PC-3 (cell line): ENCODE measurements around the gene PABPC1L. TPM values are rescaled to one million over a fixed set of nuclear protein-coding genes. Genes with fewer than 3 reads are reported as not detected.

Experiments
- ATAC-seq: fragments of 200-7000 bp; cut with Tn5 transposase; 2 replicates; pipeline ENCODE4 v1.9.1; 2020; ENCODE audit warnings: mild to moderate bottlenecking, moderate library complexity
- BruUV-seq: library from RNA; stranded (reverse); fragments of 400-500 nt; replicated peaks from 2 replicates; lab custom pipeline; 2021; lab: Mats Ljungman, UMichigan
- CTCF ChIA-PET: fragments of 300-600 bp; sonication (Branson Sonifier 250); formaldehyde crosslinking; loops from one replicate; lab custom pipeline; 2022; ENCODE audit warnings: antibody characterized with exemption; lab: Charles Lee
- POLR2A ChIA-PET: fragments of 300-600 bp; sonication (Branson Sonifier 250); formaldehyde crosslinking; loops from one replicate; lab custom pipeline; 2022; ENCODE audit warnings: antibody characterized with exemption; ENCODE audit not compliant: unreplicated experiment; lab: Charles Lee
- DNase-seq: peaks from one replicate; pipeline ENCODE4 v3.0.0-alpha.2; 2015
- H2AFZ ChIP-seq: fragments of 300-600 bp; sonication (generic); 2 replicates; pipeline ENCODE4 v1.6.0; 2016; ENCODE audit warnings: antibody characterized with exemption, low read length
- H3F3A ChIP-seq: fragments of 300-600 bp; sonication (generic); one replicate; pipeline ENCODE4 v1.6.0; 2017; ENCODE audit warnings: antibody characterized with exemption, low read length, control low read depth, mild to moderate bottlenecking; ENCODE audit not compliant: unreplicated experiment
- H3K27ac ChIP-seq: fragments of 300-600 bp; sonication (generic); 2 replicates; pipeline ENCODE4 v1.5.1; 2016; ENCODE audit warnings: mild to moderate bottlenecking, low read length
- H3K27me3 ChIP-seq: fragments of 300-600 bp; sonication (generic); 2 replicates; pipeline ENCODE4 v1.6.1; 2016; ENCODE audit warnings: low read length, mixed read lengths
- H3K36me3 ChIP-seq: fragments of 300-600 bp; sonication (generic); 2 replicates; pipeline ENCODE4 v1.6.1; 2016; ENCODE audit warnings: low read depth, mixed run types, low read length, mixed read lengths
- H3K4me1 ChIP-seq: fragments of 300-600 bp; sonication (generic); 2 replicates; pipeline ENCODE4 v1.5.1; 2016; ENCODE audit warnings: low read length; ENCODE audit not compliant: insufficient read depth
- H3K4me2 ChIP-seq: fragments of 300-600 bp; sonication (generic); 2 replicates; pipeline ENCODE4 v1.6.0; 2016; ENCODE audit warnings: low read length
- H3K4me3 ChIP-seq: fragments of 300-600 bp; sonication (generic); 2 replicates; pipeline ENCODE4 v1.5.1; 2016; ENCODE audit warnings: mild to moderate bottlenecking, low read length, mixed read lengths
- H3K79me2 ChIP-seq: fragments of 300-600 bp; sonication (generic); 2 replicates; pipeline ENCODE4 v1.6.1; 2017; ENCODE audit warnings: low read length, mixed read lengths
- H3K9ac ChIP-seq: fragments of 300-600 bp; sonication (generic); 2 replicates; pipeline ENCODE4 v1.6.0; 2016; ENCODE audit warnings: mild to moderate bottlenecking, low read length
- H3K9me2 ChIP-seq: fragments of 300-600 bp; sonication (generic); replicated peaks from 2 replicates; pipeline ENCODE4 v1.6.1; 2016; ENCODE audit warnings: mixed run types, low read length, mixed read lengths
- H3K9me3 ChIP-seq: fragments of 300-600 bp; sonication (generic); 2 replicates; pipeline ENCODE4 v1.6.1; 2016; ENCODE audit warnings: low read length, mixed read lengths
- H4K20me1 ChIP-seq: fragments of 300-600 bp; sonication (generic); 2 replicates; pipeline ENCODE4 v1.6.1; 2016; ENCODE audit warnings: low read length, mixed read lengths
- EZH2 ChIP-seq: fragments of 300-600 bp; sonication (generic); IDR thresholded peaks from one replicate; pipeline ENCODE4 v1.6.1; 2017; ENCODE audit warnings: antibody characterized with exemption, mild to moderate bottlenecking, low read length; ENCODE audit not compliant: unreplicated experiment
- EZH2phosphoT487 ChIP-seq: fragments of 300-600 bp; sonication (generic); IDR thresholded peaks from 2 replicates; pipeline ENCODE4 v1.6.1; 2018; ENCODE audit warnings: mild to moderate bottlenecking, antibody characterized with exemption, low read length, borderline replicate concordance
- intact Hi-C: fragments of 100-400 bp; cut with micrococcal nuclease; formaldehyde crosslinking; loops from 2 replicates; pipeline ENCODE4 v1.9.0; 2023
- total RNA-seq: library from RNA; depleted of rRNA; stranded (reverse); fragments of >200 nt; gene quantifications from 2 replicates; pipeline ENCODE4 v1.2.3, GENCODE V29; 2014
- TF ChIP-seq, protein P1 (sequence below): fragments of 300-600 bp; sonication (generic); conservative IDR thresholded peaks from 2 replicates; pipeline ENCODE4 v1.5.1; 2017; ENCODE audit warnings: antibody characterized with exemption, low read depth, mild to moderate bottlenecking, low read length

PABPC1L gene
- total RNA-seq, 1 experiment from 2014 or later, result 32.0 TPM

DNA sequence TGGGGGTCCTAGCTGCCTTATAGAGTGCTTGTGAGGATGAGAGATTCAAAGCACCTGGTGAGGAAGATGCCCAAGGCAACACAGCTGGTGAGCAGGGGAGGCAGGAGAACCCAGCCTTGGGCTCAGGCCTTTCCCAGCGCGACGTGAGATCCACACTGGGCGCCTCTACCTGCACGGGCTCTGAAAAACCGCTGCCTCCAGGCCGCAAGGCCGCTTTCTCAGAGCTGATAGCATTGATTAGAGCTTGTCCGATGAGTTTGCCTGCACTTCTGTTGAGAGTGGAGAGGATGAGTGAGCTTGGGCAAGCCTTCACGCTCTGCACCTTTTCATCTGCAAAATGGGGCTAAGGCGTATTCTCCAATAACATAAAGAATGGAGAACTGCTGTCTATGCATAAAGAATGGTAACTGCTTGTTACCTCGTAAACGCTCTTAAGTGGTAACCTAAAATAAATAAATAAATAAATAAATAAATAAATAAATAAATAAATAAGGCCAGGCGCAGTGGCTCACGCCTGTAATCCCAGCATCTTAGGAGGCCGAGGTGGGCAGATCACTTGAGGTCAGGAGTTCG lies 916 bp downstream of the PABPC1L start:
- Histone ChIP-seq H3F3A (peaks cover 7% of the 10 kb centered on the region), H3K9me3 (no peaks in the 10 kb centered on the region), H4K20me1 (no peaks in the 10 kb centered on the region), H2AFZ (peak overlapping the region; percentile 80), H3K27me3 (no peaks in the 10 kb centered on the region), H3K4me2 (peak overlapping the region; percentile 87), H3K79me2 (peaks cover 14% of the 10 kb centered on the region; the same call in 1 of the 2 replicates), H3K36me3 (peaks cover 43% of the 10 kb centered on the region), H3K4me3 (peak overlapping the region; percentile 79), H3K4me1 (peaks cover 6% of the 10 kb centered on the region; the same call in 1 of the 2 replicates), H3K9me2 (no peaks in the 10 kb centered on the region), H3K9ac (peak overlapping the region; percentile 56), H3K27ac (no peak overlapping the region)
- BruUV-seq, result TSS peak; percentile 20
- ATAC-seq (peak; percentile 5), DNase-seq (peak; percentile 37)
- intact Hi-C loops, result loop anchor here (1.0 to 5.0 kb wide), 4 partner anchors 25 to 382 kb away; partner anchors contain the start of gene YWHAB
- ChIA-PET CTCF (interaction anchor here (0.6 to 1.0 kb wide), 3 partner anchors 25 to 50 kb away, joined by 3 to 4 read pairs (median 3); partner anchors contain the start of genes TOMM34 and YWHAB), POLR2A (no interaction called here)
- TF ChIP-seq, protein P1, sequence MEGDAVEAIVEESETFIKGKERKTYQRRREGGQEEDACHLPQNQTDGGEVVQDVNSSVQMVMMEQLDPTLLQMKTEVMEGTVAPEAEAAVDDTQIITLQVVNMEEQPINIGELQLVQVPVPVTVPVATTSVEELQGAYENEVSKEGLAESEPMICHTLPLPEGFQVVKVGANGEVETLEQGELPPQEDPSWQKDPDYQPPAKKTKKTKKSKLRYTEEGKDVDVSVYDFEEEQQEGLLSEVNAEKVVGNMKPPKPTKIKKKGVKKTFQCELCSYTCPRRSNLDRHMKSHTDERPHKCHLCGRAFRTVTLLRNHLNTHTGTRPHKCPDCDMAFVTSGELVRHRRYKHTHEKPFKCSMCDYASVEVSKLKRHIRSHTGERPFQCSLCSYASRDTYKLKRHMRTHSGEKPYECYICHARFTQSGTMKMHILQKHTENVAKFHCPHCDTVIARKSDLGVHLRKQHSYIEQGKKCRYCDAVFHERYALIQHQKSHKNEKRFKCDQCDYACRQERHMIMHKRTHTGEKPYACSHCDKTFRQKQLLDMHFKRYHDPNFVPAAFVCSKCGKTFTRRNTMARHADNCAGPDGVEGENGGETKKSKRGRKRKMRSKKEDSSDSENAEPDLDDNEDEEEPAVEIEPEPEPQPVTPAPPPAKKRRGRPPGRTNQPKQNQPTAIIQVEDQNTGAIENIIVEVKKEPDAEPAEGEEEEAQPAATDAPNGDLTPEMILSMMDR, result no peak
- TF ChIP-seq EZH2 (no peak), EZH2phosphoT487 (no peak)

DNA sequence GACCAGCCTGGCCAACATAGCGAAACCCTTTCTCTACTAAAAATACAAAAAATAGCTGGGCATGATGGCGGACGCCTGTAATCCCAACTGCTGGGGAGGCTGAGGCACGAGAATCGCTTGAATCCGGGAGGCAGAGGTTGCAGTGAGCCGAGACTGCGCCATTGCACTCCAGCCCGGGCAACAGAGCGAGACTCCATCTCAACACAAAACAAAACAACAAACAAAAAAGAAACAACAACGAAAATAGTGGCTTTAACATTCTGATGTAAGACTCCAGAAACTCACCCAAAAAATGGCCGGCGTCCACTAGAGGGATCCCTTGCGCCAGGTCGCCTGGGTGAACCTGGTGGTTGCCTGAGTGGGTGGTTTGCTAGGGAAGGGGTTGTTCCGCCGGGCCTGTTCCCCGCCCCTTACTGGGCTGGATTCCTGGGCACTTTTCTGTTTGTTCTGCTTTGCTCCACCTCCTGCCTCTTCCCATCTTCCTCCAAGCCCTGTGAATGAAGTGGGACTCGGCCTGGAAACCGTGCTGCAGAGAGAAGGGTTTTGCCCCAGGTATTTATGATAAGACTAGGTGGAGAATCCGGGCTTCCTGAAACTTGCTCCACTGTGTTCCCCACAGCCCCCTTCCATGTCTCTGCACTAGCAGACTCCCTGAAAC lies 1.5 kb downstream of the PABPC1L start:
- peak overlapping the region; percentile 80 for H2AFZ ChIP-seq
- no peaks in the 10 kb centered on the region for H3K9me3 ChIP-seq
- H3K4me2 ChIP-seq, result peak overlapping the region; percentile 87
- H3F3A ChIP-seq, result peaks cover 7% of the 10 kb centered on the region
- DNase-seq, result peak; percentile 92
- peaks cover 14% of the 10 kb centered on the region; the same call in 1 of the 2 replicates for H3K79me2 ChIP-seq
- no peak overlapping the region for H3K27ac ChIP-seq
- peaks cover 39% of the 10 kb centered on the region for H3K36me3 ChIP-seq
- CTCF ChIA-PET, result interaction anchor here (0.6 to 1.2 kb wide), 4 partner anchors 28 to 210 kb away, joined by 3 to 4 read pairs (median 3); partner anchors contain the start of gene TOMM34
- peak; percentile 72 for ATAC-seq
- H3K4me3 ChIP-seq, result peak overlapping the region; percentile 79
- no peaks in the 10 kb centered on the region for H3K27me3 ChIP-seq
- POLR2A ChIA-PET, result interaction anchor here (0.5 to 0.7 kb wide), 4 partner anchors 40 to 701 kb away, joined by 3 to 10 read pairs (median 4); partner anchors contain the start of gene OSER1
- TSS peak; percentile 79 for BruUV-seq
- H3K9ac ChIP-seq, result peak overlapping the region; percentile 56; the same call in 1 of the 2 replicates
- peaks cover 6% of the 10 kb centered on the region; the same call in 1 of the 2 replicates for H3K4me1 ChIP-seq
- intact Hi-C loops, result loop anchor here (1.0 to 5.0 kb wide), 3 partner anchors 47 to 381 kb away; no protein-coding TSS in a partner anchor
- H3K9me2 ChIP-seq, result no peaks in the 10 kb centered on the region
- TF ChIP-seq, protein P1, result peak; percentile 87
- TF ChIP-seq EZH2 (no peak), EZH2phosphoT487 (no peak)
- H4K20me1 ChIP-seq, result no peaks in the 10 kb centered on the region
